NOMO-1 (cell line): ENCODE data around the gene PRKACB.
"Not testable (repeated sequence)": the region's sequence is repeated elsewhere in the genome, so short reads cannot be mapped to it uniquely, and the experiment has no call there.

ENCODE experiments used
- DNase-seq, 2 experiments: peaks; one replicate each; lab custom pipeline; 2025; ENCODE audit not compliant: unreplicated experiment in 2 of 2; lab: John Stamatoyannopoulos, UW

Gene PRKACB

DNA sequence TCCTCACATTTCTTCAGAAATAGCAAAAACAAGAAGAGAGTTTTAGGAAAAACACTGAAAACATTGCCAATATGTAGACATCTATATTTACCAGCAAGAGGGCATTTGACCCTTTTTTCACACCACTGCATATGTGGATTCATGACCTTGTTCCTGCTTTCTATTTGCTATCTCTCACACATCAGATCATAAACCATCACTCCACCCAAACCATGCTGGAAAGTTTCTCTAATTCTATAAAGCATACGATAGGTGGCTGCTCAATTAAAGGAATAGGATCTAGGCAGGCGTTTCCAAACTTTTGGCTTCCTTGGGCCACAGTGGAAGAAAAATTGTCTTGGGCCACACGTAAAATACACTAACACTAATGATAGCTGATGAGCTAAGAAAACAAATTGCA, 121.8 kb downstream of the PRKACB start:
- no peak for DNase-seq

- no peak for DNase-seq
Observed at GRCh38 chr1:84266748-84267147, 122.7 kb downstream of the PRKACB start.

- no peak for DNase-seq
Observed at GRCh38 chr1:84267476-84267875, 123.4 kb downstream of the PRKACB start.

GRCh38 chr1:84268346-84268745, 124.3 kb downstream of the PRKACB start:
- DNase-seq = no peak

GRCh38 chr1:84269306-84269705, 125.2 kb downstream of the PRKACB start:
- no peak for DNase-seq

DNA sequence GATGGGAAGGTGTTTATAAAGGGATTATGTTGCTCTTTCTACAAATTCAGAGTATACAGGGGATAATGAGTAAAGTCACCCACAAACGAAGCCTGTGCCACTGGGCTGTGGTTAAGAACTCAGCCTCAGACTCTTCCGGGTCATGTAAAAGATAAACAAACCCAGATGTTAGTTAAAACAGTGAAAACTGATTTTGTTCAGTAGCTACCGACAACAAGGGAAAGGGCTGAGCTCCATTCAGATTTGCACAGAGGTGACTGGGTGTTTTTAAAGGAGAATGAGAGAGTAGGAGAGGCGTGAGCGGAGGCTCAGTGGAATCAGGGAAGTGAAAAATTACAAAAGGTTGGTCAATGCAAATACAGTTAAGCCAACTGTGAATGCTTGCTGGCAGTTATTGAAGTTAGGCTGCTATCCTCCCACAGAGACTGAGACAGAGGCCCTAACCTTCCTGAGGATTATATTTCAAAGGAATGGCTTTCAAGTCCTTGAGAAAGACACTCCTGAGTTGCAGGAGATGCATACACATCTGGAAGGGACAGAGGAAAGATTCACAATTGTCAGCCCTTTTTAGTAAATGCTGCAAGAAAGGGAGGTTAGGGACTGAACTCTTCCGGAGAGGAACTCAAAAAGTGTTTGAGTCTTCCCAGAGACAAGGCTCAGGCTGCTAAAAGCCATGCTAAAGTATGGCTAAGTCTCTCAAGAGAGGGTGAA, 127.5 kb downstream of the PRKACB start:
- peak; percentile 81 to 86 for DNase-seq

GRCh38 chr1:84272401-84272800, 128.3 kb downstream of the PRKACB start:
- no peak for DNase-seq

DNA sequence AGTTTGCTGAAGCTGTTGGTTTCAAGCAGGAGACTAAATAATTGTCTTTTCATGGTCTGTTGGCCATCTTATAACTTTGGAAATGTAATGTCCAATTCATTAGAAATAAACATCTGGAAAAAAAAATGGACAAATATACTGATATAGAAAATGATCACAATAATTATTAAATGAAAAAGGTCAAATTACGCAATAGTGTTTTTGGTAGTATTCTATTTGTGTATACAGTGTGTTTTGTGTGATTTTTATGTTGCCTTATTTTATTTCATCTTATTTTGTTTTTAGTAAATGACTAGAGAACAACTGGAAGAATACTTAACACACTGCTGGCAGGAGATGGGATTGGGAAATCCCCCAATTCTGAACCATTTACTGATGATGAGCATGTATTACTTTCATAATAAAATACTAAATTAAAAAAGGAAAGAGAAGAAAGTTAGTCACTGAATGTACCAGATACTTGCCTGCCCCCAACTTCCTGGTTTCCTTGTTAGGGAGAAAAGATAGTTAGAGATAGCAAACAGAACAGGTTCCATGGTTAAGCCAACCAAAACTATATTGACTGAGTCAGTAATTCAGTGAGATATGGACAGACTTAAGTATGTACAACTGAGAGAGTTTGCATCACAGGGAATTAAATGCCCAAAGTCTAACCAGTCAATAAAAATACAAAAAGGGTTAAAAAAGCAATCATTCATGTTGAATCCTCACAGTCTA, 133.4 kb downstream of the PRKACB start:
- DNase-seq = no peak

- no peak for DNase-seq
Observed at GRCh38 chr1:84278905-84279304, 134.8 kb downstream of the PRKACB start.

- no peak for DNase-seq
Observed at GRCh38 chr1:84280912-84281311, 136.8 kb downstream of the PRKACB start.

- no peak for DNase-seq
Observed at GRCh38 chr1:84282780-84283333, 138.8 kb downstream of the PRKACB start.

GRCh38 chr1:84283381-84283780, 139.3 kb downstream of the PRKACB start:
- DNase-seq = no peak

GRCh38 chr1:84286071-84286470, 142.0 kb downstream of the PRKACB start:
- no peak for DNase-seq

- not testable (repeated sequence) for DNase-seq
Observed at GRCh38 chr1:84287389-84287788, 143.3 kb downstream of the PRKACB start.
